ENCODE results near the gene METTL22.

The METTL22 gene, protein sequence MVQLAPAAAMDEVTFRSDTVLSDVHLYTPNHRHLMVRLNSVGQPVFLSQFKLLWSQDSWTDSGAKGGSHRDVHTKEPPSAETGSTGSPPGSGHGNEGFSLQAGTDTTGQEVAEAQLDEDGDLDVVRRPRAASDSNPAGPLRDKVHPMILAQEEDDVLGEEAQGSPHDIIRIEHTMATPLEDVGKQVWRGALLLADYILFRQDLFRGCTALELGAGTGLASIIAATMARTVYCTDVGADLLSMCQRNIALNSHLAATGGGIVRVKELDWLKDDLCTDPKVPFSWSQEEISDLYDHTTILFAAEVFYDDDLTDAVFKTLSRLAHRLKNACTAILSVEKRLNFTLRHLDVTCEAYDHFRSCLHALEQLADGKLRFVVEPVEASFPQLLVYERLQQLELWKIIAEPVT

DNA sequence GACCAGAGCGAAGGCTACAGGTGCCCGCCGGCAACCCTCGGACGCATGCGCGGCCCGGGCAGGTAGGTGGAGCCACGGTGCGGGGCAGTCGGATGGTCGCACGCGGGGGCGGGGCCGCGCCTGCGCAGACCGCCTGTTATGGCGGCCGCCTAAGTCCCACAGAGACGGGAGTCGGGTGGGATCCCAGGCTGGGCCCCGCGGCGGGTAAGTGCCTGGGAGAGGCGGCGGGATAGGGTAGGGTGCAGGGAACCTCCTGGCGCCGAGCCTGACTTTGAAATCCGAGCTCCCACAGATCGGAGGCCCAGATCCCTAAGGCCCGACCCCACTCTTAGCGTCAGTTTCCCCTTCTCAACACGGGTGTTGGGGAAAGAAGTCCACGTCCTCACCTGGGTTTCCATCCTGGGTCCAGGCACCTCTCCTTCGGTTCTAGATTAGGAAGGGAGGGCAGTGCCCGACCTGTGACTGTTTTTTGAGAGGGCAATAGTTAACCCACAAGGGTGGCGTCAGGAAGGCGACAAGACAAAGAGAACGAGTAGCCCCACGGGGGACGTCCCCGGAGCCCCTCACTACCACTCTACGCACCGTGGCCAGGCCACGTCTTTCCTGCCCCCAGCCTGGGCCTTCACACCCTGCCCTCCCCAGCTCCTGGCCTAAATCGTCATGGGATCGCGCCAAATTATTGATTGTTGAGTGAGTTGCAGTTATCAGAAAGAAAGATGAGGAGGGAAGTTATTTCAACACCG, at the start of gene METTL22:
METTL22 (plus strand) TSS at position 127 of the 743 bp plus-strand sequence. CDS start 3,968 bp downstream, outside the sequence.
- DNase-seq (ENCODE audit: low read depth): no peak

DNA sequence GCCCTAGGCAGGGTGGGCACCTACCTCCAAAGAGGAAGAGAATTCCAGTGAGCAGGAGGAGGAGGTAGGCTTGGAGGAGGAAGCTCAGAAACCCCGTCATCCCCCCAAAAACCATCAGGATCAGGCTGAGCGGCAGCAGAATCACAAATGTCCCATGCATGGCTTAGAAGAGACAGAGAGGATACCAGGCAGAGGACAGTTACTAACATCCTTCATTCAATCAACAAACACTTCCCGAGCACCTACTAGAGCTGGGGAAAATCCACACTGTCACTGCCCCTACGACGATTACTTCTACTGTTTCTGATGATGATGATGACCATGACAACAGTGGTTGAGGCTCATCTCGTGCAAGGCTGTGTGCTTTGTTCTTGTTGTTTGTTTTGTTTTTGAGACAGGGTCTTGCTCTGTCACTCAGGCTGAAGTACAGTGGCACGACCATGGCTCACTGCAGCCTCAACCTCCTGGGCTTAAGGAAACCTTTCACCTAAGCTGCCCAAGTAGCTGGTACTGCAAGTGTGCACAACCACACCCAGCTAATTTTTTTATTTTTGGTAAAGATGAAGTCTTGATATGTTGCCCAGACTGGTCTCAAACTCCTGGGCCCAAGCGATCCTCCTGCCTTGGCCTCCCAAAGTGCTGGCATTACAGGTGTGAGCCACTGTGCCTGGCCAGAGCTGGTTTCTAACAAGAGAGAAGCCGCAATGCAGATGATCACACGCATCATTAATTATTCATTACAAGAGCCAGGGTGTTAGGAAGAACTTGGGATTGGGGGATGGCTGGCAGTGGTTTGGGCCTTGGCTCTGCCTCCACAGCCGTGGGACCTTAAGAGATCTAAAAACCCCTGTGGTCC, 49.2 kb upstream of the METTL22 start:
- DNase-seq (ENCODE audit: low read depth): no peak

DNA sequence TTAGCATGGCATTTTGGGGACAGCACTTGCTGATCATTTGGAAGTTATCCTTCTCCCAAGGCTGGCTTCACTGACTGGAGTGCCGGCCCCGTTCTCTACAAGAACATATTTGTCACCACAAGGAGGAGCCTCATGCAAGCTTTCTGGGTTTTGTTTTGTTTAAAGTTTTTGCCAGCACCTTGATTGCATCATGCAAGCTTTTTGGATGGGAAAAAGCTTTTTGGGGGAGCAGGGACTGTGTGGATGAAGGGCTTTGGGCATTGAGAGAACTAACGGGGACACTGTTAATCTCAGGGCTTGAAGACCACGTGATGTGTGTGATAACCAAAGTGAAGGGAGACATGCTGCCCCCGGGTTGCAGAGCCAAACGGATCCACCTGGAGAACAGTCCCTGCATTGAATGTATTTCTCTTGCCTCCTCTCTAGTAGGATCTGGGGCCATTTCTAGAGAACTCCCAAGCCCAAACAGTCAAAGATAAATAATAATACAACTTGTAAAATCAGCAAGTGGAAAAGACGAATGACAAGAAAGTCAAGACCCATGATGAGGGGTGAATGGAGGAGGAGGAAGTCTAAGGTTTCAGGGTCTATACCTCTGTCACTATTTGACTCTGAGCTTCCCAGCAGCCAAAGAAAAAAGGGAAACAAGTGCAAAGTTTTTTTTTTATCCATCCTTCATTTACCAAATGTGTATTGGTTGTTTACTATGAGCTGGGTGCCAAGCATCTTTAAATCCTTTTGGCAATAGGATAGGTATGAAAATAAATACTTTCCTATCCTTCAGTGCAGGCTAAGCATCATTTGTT, 48.4 kb upstream of the METTL22 start:
- no peak for DNase-seq (ENCODE audit: low read depth)

DNA sequence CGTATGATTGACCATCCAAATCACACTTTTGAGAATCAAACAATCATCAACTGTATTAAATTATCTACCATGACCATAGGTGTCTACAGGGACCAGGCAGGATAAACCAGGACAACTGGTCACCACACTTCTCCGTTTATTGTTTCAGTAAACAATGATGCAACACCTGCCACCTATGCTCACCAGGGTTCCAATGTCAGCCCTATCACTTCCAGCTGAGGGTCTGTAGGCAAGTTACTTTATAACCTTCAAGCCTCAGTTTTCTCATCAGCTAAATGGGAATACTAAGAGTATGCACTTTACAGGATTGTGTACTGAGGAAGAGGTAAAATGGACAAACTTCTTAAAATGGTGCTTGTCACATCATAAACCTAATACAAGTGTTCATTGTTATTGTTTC, 46.1 kb upstream of the METTL22 start:
- DNase-seq (ENCODE audit: low read depth): no peak

DNA sequence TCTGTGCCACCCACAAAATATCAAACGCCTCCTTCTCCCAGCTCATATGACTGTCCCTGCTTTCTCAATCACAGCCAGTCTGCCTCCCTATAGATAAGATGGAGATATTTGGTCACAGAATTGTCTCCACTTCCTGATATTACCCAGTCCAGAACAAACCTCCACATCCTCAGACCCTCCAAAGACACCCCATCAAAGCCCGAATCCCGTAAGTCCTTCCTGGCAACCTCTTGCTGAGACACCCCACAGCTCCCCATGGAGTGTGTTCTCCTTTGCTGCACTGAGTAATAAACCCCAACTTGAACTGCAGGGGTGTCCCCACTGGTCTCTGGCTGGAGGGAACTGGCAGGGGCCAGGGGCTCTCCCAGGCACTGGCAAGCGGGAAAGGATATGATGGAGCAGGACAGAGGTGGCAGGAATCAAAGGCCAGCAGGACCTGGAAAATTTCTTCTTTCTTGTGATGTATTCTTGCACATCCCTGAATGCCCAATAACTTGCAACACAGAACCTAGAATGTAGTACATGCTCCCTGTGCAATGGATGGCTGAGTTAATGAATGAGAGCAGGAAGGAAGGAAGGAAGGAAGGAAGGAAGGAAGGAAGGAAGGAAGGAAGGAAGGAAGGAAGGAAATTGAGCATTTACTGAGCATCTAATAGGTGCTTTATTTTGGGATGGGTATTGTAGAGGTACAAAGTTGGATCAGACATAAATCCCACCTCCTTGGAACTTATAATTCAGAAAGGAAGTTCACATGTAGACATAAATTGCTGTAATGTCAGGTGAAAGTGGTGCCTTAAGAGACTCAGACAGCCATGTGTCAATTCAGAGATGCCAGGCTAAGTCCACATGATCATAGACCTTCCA, 45.1 kb upstream of the METTL22 start:
- no peak for DNase-seq (ENCODE audit: low read depth)

DNA sequence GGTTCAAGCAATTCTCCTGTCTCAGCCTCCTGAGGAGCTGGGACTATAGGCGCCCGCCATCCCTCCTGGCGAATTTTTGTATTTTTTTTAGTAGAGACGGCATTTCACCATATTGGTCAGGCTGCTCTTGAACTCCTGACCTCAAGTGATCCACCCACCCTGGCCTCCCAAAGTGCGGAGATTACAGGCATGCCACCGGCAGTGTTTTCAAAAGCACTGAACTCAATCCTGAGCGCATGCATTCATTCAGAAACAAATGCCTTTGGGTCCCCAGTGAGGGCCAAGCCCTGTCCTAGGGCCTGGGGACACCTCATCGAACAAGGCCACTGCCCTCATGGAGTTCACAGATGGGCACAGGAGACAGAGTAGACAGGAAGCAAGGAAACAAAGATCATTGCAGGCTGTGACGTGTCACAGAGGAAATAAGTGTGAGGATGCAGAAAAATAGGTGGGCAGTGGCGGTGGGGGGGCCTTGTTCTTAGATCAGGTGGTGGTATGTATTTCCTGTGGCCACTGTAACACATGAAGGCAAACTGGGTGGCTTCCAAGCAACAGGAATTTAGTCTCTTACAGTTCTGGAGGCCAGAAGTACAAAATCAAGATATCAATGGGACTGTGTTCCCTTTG, 43.7 kb upstream of the METTL22 start:
- DNase-seq (ENCODE audit: low read depth): no peak

DNA sequence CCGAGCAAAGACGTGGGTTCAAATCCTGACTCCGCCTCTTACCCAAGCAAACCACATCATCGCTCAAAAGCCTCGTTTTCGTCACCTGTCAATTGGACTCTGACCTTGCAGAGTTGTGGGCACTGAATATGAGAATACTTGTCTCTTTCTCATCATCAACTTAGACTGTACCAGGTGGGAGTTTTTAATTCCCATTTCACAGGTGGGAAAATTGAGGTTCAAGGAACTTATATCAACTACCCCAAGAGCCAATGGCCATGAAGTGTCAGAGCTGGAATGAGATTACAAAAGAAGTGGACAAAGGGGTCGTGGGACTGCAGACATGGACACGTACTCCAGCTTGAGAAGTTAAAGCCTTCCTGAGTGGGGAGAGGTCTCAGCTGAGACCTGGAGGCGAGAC, 41.9 kb upstream of the METTL22 start:
- no peak for DNase-seq (ENCODE audit: low read depth)

DNA sequence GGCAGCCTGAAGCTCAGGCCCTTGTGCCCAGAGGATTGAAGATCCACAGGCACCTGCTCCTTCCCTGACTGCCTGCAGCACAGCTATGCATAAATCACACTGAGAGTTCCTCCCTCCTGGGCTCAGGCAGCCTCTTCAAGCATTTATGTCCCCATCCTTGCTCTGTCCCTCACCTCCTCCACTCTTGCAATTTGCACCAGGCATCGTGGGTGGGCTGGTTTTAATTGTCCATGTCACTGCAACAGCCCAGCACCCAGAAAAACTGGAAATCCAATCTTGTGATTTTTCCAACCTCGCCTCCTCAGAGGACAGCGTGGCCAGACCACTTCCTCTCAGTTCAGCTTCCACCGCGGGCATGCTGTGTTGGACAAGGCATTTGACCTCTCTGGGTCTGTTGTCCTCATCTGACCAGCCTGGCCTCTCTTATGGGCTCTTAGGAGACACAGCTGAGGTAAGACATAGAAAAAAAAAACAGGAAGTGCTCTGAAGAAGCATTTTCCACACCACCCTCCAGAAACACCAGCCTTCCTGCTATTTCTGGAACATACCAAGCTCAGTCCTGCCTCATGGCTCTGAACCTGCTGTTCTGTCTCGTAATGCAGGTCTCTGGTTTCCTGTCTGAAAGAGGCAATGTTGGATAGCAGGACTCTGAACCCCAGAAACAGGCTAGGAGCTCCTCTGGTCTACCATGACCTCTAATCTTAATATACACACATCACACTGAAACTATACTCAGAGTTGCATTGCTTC, 39.5 kb upstream of the METTL22 start:
- DNase-seq (ENCODE audit: low read depth): no peak

DNA sequence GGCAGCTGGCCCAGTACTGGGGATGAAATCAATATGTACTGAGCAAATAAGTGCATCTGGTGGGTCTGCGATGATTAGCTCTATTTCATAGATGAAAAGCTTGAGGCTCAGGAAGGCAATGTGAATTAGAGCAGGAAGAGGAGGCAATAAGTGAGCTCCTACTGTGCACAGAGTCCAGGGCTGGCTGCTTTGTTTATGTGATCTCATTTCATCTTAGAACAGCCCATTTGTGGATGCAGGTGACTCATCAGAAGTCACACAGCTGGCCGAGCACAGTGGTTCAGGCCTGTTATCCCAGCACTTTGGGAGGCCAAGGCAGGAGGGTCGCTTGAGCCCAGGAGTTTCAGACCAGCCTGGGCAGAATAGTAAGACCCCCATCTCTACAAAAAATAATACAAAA, 38.3 kb upstream of the METTL22 start:
- no peak for DNase-seq (ENCODE audit: low read depth)

DNA sequence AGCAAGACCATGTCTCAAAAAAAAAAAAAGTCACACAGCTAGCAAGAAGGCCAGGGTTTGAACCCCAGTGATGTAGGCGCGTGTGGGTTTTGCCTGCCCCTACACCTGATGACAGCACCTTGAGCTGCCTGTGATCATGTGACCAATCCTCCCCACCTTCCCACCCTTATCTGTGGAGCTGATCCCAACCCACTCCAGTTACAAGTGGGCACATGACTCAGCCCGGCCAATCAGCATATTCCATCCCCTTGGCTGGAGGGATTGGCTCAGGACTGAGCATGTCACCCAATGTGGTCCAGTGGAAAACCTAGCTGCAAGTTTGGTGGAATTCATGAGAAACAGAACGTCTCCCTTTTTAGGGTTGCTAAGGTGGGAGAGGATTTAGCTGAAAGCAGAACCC, 37.8 kb upstream of the METTL22 start:
- no peak for DNase-seq (ENCODE audit: low read depth)

DNA sequence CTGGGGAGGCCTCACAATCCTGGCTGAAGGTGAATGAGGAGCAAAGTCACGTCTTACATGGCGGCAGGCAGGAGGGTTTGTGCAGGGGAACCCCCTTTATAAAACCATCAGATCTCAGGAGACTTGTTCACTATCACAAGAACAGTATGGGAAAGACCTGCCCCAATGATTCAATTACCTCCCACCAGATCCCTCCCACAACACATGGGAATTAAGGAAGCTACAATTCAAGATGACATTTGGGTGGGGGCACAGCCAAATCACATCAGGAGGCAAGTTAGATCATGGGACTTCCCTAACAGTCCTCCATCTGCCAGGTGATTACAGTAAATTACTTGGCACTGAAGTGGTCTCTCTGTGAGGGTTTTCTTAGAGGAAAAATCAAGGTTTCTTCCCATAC, 36.5 kb upstream of the METTL22 start:
- no peak for DNase-seq (ENCODE audit: low read depth)

DNA sequence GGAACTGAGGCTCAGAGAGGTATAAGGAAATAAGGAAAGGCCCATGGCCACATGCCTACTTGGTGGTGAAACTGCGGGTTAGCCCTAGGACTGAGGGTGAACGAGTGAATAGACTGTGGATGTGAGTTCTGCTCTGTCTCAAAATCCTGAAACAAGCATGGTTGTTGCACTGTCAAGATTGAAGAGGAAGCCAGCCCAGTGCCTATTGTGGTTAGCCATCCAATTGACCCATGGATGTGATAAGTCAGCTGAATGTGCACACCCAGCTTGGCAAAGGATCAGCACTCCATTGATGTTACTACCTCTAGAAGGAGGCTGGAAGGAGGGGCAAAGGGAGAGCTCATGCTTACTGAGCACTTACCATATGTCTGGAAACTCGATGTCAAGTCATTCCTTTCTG, 35.6 kb upstream of the METTL22 start:
- no peak for DNase-seq (ENCODE audit: low read depth)

DNA sequence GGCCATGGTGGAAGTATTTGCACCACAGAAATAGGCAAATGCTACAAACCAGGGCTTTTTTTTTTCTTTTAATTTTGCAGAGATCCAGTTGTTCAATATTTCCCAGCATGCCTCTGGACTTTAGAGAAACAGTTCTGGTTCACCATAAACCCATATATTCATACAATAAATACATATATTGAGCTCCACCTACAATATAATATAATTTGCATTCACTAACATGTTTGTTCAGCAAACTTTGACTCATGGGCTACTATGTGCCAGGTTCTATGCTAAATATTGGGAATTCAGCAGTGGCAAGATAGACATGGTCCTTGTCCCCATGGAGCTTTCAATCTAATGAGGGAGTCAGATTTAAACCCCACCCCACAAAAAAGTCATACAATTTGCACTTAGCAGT, 34.4 kb upstream of the METTL22 start:
- no peak for DNase-seq (ENCODE audit: low read depth)

DNA sequence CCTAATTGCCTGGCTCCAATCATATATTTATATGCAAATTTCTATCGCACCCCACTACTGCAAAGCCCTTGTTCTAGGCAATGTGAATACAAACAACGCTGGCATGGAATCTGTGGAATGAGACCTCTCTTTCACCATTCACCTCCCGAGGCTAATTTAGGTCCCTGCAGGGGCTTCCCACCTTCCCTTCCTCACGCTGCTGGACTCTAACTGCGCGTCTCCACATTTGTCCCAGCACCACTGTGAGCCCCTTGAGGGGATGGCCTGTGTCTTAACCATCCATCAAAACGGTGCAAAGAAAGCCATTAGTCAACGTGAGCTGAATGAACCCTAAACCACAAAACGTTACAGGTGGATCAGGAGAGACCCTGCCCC, 32.8 kb upstream of the METTL22 start:
- DNase-seq (ENCODE audit: low read depth): no peak

DNA sequence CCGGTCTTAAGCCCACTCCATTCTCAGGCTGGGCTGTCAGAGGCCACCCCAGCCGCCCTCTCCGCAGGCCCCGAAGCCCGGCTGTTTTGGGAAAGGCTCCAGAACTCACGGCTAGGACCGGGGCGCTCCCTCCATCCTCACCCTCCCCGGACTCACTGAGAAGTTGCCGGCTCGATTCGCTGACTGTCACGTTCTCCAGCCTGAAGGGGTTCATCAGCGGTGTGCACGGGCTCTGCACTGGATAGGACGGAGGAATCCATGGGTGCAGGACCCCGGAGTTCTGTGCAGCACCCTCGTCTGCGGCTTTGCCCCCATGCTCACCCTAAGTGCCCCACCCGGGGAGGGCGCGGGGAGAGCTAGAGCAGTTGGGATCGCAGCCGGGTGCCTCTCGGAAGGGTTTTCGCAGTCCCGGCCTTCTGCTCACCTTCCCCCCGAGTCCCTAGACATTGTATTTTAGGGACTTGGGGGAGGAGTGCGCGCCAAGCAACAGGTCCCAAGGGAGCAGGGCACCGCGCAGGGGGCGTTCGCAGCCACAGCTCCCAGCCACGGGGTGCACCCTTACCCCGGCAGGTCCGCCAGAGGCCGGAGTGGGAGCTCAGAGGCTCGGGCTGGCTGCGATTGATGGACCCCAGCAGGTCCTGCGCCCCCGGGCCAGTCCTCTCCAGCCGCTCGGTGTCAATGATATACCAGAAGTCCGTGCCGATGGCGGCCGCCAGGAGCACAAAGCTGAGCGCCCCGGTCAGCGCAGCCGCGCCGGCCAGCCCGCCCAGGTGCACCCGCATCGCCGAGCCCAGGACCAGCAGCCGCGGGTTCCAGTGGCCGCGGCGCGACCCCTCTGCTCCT, 32.2 kb upstream of the METTL22 start:
- DNase-seq (ENCODE audit: low read depth): no peak

DNA sequence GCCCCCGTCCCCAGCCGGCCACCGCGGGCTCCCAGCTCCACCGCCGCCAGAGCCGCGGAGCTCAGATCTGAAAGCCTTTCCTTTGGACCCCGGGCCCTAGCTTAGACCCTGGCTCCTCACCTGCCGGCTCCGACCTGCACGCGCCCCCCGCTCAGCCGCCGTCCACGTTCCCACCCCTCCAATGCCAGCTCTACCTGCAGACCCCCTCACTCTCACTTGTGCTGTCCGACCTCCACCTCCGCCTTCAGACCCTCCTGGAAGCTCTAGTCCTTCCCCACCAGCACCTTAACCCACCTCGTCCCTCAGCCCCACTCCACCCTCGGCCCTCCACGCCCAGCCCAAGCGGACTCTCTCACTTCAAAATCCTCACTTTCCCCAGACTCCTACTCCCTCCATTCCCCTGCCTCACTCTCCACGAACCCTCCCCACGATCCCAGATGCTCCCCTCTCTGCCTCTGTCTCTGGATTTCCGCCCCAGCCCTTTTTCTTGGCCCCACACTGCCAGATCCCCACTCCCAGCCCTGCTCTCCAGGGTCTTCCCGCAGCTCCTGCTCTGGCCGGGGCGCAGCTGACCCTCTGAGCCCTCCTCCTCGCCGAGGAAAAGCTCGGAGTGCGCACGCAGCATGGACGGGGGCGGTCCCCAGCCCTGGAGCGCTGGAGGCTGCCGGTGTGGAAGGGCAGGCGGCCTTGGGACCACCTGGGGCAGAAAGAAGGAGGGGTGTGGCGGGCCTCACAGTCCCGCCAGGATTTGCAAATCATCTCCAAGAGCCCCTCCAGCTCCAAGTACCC, 31.4 kb upstream of the METTL22 start, which contains the start of gene TMEM114:
TMEM114 (minus strand) TSS at position 612 of the 789 bp plus-strand sequence. CDS start 673 bp downstream, outside the sequence.
- DNase-seq (ENCODE audit: low read depth): no peak

DNA sequence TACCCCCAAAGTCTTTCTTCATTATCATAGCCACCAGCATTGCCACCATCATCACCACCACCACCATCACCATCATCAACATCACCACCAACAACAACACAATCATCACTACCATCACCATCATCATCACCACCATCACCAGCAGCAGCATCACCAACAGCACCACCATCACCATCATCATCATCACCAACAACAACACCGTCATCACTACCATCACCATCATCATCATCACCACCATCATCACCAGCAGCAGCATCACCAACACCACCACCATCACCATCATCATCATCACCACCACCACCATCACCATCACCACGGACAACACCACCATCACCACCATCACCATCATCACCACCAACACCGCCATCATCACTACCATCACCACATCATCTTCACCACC, 30.7 kb upstream of the METTL22 start:
- no peak for DNase-seq (ENCODE audit: low read depth)

DNA sequence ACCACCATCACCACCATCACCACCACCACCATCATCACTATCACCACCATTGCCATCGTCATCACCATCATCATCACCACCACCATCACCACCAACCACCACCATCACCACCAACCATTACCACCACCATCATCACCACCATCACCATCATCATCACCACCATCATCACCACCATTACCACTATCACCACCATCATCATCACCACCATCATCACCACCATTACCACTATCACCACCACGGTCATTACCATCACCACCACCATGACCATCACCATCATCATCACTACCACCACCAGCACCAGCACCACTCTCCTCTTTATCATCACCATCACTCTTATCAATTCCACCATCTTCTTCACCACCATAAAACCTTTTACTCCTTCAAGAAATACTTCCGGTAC, 30.0 kb upstream of the METTL22 start:
- no peak for DNase-seq (ENCODE audit: low read depth)

Measured in non-pigmented ciliary epithelial cell (primary cell).